IPS-18c (cell line): ENCODE data around the gene PRSS27.
A peak's percentile ranks its signal among the peaks of the same experiment; 100 is the strongest.

Experiments used
- H3K4me3 ChIP-seq: 2 replicates; pipeline ENCODE4 v1.7.0; 2013; ENCODE audit warnings: low read depth, mild to moderate bottlenecking, low read length, moderate library complexity; ENCODE audit not compliant: insufficient read depth
- H3K9me3 ChIP-seq: one replicate; pipeline ENCODE4 v1.6.1; 2013; ENCODE audit warnings: mild to moderate bottlenecking, low read length, moderate library complexity; ENCODE audit not compliant: control insufficient read depth, insufficient read depth

Gene PRSS27

DNA sequence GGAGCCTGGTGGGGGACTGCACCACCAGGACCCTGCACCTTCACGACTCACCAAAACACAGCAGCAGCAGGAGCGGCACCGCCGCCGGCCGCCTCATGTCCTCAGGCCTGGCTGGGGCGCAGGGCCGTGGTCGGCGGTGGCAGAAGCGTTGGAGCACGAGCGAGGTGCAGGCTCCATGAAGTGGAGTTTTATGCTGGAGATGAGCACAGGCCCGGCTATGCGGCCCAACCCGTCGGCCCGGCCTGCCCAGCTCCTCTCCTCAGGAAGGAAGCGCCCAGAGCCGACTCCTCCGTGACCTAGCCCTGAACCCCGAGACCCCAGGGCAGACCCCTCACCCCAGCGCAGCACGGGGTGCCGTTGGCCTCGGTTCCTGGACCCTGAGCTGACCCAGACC is at the start of gene PRSS27:
TSS of gene PRSS27 (minus strand) at position 161 of the 394 bp plus-strand sequence. CDS start at position 97, 64 bp downstream.
- Histone ChIP-seq H3K4me3 (peak within 1 kb of the TSS; percentile 66), H3K9me3 (no peaks in the 10 kb centered on the region)

DNA sequence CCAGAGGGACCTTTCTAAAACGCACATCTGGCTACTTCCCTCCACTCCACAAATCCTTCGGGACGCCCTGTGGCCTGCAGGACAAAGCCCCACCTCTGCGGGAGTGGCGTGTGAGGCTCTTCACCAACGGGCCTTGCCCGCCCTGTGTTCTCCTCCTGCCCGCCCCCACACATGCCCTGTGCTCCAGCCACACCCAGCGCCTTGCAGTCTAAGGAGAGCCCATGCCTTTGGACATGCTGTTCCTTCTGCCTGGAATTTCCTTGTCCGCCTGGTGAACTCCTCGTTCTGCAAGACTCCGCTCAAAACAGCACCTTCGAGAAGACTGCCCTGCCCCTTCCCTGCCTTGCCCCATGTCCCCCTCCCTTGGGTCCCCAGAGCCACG is 49.6 kb upstream of the PRSS27 start:
- peaks cover 2% of the 10 kb centered on the region for H3K9me3 ChIP-seq
- no peak overlapping the region for H3K4me3 ChIP-seq

DNA sequence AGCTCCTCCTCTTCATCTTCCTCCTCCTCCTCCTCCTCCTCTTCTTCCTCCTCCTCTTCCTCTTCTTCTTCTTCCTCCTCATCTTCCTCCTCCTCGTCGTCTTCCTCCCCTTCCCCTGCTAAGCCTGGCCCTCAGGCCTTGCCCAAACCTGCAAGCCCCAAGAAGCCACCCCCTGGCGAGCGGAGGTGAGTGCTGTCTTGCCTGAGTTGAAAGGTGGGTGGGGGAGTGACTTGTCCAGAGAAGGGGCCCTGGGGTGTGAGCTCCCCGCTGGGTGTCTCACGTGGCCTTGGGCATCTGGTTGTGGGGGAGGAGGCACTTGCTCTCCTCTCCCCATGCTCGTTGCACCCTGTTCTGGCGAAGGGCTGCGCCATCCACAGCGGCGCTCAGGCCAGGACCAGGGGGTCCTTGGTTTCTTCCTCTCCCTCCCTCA is 49.1 kb upstream of the PRSS27 start:
- Histone ChIP-seq H3K9me3 (peaks cover 2% of the 10 kb centered on the region), H3K4me3 (no peak overlapping the region; the same call in 1 of the 2 replicates)

DNA sequence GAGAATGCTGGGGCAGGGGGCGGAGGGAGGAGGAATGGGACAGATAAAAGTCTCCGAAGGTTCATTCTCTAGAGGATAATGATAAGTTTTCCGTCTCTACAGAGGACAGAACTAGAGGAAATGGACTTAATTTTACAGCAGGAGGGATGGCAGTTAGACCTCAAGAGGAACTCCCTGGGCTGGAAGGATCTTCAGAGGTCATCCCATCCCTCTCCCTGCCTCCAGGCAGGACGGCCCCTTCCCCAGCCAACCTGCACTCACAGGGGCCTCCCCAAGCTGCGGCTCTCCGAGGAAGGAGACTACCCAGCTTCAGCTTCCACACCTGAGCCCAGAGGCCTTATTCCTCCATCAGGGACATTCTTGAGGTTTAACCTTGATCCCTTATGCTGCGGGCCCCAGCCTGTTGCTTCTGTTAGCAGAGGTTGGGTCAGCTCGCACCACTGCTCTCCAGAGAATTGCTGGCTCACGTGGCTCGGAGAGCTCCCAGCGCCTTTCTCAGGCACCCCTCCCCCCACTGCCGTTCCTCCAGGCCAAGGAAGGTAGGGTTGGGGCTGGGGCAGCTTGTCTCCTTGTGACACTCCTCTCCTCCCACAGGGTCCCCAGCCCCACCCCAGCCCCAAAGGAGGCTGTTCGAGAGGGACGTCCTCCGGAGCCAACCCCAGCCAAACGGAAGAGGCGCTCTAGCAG is 48.5 kb upstream of the PRSS27 start:
- Histone ChIP-seq H3K4me3 (no peak overlapping the region), H3K9me3 (peaks cover 2% of the 10 kb centered on the region)

DNA sequence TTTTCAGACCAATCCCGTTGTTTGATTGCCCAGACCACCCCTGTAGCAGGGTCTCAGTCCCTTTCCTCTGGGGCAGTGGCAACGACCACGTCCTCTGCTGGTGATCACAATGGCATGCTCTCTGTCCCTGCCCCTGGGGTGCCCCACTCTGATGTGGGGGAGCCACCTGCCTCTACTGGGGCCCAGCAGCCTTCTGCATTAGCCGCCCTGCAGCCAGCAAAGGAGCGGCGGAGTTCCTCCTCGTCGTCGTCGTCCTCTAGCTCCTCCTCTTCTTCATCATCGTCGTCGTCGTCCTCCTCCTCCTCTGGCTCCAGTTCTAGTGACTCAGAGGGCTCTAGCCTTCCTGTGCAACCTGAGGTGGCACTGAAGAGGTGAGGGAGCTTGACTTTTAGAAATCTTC is 47.9 kb upstream of the PRSS27 start:
- peaks cover 2% of the 10 kb centered on the region for H3K9me3 ChIP-seq
- H3K4me3 ChIP-seq, result no peak overlapping the region

DNA sequence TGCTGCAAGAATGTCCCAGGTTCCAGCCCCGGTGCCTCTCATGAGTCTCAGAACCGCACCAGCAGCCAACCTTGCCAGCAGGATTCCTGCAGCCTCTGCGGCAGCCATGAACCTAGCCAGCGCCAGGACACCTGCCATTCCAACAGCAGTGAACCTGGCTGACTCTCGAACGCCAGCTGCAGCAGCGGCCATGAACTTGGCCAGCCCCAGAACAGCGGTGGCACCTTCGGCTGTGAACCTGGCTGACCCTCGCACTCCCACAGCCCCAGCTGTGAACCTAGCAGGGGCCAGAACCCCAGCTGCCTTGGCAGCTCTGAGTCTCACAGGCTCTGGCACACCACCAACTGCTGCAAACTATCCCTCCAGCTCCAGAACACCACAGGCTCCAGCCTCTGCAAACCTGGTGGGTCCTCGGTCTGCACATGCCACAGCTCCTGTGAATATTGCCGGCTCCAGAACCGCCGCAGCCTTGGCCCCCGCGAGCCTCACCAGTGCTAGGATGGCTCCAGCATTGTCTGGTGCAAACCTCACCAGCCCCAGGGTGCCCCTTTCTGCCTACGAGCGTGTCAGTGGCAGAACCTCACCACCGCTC is 47.2 kb upstream of the PRSS27 start:
- peaks cover 2% of the 10 kb centered on the region for H3K9me3 ChIP-seq
- H3K4me3 ChIP-seq, result no peak overlapping the region

DNA sequence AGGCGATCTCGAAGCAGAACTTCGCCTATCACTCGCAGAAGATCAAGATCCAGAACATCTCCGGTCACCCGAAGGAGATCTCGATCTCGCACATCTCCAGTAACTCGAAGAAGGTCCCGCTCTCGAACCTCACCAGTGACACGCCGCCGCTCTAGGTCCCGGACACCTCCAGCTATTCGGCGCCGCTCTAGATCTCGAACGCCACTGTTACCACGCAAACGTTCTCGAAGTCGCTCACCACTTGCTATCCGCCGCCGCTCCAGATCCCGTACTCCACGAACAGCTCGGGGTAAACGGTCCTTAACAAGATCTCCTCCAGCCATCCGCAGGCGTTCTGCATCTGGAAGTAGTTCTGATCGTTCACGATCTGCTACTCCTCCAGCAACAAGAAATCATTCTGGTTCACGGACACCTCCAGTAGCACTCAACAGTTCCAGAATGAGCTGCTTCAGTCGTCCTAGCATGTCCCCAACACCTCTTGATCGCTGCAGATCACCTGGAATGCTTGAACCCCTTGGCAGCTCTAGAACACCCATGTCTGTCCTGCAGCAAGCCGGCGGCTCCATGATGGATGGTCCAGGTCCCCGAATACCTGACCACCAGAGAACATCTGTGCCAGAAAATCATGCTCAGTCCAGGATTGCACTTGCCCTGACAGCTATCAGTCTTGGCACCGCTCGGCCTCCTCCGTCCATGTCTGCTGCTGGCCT is 46.6 kb upstream of the PRSS27 start:
- H3K9me3 ChIP-seq, result peaks cover 5% of the 10 kb centered on the region
- no peak overlapping the region for H3K4me3 ChIP-seq

DNA sequence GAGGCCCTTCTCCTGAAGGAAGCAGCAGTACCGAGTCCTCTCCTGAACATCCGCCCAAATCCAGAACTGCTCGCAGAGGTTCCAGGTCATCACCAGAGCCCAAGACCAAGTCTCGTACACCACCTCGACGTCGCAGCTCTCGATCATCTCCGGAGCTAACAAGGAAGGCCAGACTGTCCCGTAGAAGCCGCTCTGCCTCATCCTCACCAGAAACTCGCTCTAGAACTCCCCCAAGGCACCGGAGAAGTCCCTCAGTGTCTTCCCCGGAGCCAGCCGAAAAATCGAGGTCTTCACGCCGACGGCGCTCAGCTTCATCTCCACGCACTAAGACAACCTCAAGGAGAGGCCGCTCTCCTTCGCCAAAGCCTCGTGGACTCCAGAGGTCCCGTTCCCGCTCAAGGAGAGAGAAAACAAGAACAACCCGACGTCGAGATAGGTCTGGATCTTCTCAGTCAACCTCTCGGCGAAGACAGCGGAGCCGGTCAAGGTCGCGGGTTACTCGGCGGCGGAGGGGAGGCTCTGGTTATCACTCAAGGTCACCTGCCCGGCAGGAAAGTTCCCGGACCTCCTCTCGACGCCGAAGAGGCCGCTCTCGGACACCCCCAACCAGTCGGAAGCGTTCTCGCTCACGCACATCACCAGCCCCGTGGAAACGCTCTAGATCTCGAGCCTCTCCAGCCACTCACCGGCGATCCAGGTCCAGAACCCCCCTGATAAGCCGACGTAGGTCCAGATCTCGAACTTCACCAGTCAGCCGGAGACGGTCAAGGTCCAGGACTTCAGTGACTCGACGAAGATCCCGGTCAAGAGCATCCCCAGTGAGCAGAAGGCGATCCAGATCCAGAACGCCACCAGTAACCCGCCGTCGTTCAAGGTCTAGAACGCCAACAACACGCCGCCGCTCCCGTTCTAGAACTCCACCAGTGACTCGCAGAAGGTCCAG is 45.7 kb upstream of the PRSS27 start:
- Histone ChIP-seq H3K9me3 (peaks cover 9% of the 10 kb centered on the region), H3K4me3 (no peak overlapping the region)

DNA sequence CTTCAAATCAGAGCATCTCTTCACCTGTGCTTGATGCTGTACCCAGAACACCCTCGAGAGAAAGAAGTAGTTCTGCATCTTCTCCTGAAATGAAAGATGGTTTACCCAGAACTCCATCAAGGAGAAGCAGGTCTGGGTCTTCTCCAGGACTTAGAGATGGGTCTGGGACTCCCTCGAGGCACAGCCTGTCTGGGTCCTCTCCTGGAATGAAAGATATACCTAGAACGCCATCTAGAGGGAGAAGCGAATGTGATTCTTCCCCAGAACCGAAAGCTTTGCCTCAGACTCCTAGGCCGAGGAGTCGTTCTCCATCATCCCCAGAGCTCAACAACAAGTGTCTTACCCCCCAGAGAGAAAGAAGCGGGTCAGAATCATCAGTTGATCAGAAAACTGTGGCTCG is 44.7 kb upstream of the PRSS27 start:
- no peak overlapping the region for H3K4me3 ChIP-seq
- H3K9me3 ChIP-seq, result peaks cover 6% of the 10 kb centered on the region

DNA sequence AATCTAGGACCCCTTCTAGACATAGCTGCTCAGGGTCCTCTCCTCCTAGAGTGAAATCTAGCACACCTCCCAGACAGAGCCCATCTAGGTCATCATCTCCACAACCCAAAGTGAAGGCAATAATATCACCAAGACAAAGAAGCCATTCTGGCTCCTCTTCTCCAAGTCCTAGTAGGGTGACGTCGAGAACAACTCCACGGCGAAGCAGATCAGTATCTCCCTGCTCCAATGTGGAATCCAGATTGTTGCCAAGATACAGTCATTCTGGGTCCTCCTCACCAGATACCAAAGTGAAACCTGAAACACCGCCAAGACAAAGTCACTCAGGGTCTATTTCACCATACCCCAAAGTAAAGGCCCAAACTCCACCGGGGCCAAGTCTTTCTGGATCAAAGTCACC is 43.1 kb upstream of the PRSS27 start:
- Histone ChIP-seq H3K9me3 (peaks cover 6% of the 10 kb centered on the region), H3K4me3 (no peak overlapping the region)

DNA sequence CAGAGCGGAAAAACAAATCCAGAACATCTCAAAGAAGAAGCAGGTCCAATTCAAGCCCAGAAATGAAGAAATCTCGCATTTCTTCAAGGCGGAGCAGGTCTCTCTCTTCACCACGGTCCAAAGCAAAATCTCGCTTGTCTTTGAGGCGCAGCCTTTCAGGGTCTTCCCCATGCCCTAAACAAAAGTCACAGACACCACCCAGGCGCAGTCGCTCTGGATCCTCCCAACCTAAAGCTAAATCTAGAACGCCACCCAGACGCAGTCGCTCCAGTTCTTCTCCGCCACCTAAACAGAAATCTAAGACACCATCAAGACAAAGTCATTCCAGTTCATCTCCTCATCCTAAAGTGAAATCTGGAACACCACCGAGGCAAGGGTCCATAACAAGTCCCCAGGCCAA is 42.7 kb upstream of the PRSS27 start:
- Histone ChIP-seq H3K9me3 (peaks cover 6% of the 10 kb centered on the region), H3K4me3 (no peak overlapping the region)

DNA sequence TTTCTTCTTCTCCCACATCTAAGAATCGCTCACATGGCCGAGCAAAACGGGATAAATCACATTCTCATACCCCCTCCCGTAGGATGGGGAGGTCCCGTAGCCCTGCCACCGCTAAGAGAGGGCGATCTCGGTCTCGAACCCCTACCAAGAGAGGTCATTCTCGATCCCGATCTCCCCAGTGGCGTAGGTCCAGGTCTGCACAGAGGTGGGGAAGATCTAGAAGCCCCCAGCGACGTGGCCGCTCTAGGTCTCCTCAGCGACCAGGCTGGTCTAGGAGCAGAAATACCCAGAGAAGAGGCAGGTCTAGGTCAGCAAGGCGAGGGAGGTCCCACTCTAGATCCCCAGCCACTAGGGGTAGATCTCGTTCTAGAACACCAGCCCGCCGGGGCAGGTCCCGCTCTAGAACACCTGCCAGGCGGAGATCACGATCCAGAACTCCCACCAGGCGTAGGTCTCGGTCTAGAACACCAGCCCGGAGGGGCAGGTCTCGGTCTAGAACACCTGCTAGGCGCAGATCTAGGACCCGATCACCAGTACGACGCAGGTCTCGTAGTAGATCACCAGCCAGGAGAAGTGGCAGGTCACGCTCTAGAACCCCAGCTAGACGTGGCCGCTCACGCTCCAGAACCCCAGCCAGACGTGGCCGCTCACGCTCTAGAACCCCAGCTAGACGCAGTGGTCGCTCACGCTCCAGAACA is 42.0 kb upstream of the PRSS27 start:
- Histone ChIP-seq H3K9me3 (peaks cover 6% of the 10 kb centered on the region), H3K4me3 (no peak overlapping the region)

DNA sequence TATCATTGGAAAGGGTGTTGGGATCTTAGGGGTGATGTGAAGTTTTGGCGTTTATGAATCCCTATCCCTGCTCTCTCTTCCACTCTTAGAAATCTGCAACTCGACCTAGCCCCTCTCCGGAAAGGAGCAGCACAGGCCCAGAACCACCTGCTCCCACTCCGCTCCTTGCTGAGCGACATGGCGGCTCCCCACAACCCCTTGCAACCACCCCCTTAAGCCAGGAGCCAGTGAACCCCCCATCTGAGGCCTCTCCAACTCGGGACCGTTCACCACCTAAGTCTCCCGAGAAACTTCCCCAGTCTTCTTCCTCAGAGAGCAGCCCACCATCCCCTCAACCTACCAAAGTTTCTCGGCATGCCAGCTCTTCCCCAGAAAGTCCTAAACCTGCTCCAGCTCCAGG is 41.4 kb upstream of the PRSS27 start:
- Histone ChIP-seq H3K4me3 (no peak overlapping the region), H3K9me3 (peaks cover 6% of the 10 kb centered on the region)

DNA sequence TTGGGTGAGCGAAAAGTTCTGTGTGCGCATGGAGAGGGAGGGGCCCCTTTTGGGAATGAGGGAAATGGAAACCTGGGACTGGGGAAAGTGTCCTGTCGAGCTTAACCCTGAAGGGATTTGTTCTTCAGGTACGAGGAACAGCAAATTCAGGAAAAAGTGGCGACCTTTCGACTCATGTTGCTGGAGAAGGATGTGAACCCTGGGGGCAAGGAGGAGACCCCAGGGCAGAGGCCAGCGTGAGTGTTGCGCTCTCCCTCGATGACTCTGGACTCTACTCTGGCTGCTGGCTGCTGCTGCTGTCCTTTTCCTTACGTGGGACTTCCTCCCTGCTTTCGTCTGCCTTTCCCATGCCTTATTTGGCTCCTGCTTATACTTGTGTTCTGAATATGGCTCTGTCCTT is 37.3 kb upstream of the PRSS27 start:
- peaks cover 6% of the 10 kb centered on the region for H3K9me3 ChIP-seq
- no peak overlapping the region for H3K4me3 ChIP-seq

DNA sequence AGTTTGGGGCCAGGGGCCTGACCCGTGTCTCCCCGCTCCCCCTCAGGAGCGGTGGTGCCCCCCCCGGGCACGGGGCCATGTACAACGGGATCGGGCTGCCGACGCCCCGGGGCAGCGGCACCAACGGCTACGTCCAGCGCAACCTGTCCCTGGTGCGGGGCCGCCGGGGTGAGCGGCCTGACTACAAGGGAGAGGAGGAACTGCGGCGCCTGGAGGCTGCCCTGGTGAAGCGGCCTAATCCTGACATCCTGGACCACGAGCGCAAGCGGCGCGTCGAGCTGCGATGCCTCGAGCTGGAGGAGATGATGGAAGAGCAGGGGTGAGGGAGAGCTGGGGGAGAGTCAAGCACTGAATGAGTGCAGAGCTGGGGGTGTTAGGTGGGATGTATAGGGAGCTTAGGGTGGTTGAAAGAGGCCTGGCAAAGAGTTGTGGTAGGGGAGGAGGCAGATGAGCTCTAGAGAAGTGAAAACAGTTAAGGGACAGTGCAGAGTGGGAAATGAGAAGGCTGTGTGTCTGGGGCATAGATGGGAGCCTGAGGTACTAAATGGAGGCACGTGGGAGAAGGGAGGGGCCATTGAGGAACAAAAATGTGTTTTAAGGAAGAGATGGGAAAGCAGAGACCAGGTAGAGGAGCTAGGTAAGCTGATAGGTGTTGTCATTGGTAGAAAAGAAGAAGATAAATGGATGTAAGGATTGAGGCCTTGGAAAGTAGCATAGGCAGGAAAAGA is 36.4 kb upstream of the PRSS27 start:
- Histone ChIP-seq H3K4me3 (peak overlapping the region; percentile 4; the same call in 1 of the 2 replicates), H3K9me3 (peaks cover 3% of the 10 kb centered on the region)

DNA sequence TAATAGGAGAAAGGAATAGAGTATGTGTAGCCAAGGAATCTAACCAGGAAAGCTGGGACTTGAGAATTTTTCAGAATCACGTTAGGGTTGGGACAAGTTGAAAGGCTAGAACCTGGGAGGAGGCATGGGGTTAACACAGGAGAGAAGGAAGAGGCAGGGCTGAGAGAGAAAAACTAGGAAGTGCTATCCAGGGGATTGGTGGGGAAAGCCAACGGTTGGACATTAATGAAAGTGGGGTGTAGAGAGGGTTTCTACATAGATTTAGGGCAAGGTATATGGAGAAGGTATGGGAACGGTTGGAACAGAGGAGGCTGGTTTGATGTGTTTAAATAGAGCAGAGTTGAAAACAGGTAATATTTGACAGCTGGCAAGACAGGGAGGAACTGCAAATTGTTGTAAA is 35.1 kb upstream of the PRSS27 start:
- Histone ChIP-seq H3K9me3 (no peaks in the 10 kb centered on the region), H3K4me3 (no peak overlapping the region)
